Parathyroid adenoma (tissue), 2 donors: ENCODE data around the gene DPH3.

Source experiments
- H2AFZ ChIP-seq: fragments of 300-600 bp; sonication (generic); one replicate; pipeline ENCODE4 v1.7.0; 2017; ENCODE audit warnings: antibody characterized with exemption, mild to moderate bottlenecking
- H3K27ac ChIP-seq: fragments of 300-600 bp; sonication (generic); one replicate; pipeline ENCODE4 v1.7.0; 2017
- H3K27me3 ChIP-seq: fragments of 300-600 bp; sonication (generic); one replicate; pipeline ENCODE4 v1.7.0; 2017; ENCODE audit warnings: low read length; ENCODE audit not compliant: control insufficient read depth, insufficient read depth
- H3K36me3 ChIP-seq: fragments of 300-600 bp; sonication (generic); one replicate; pipeline ENCODE4 v1.7.0; 2017; ENCODE audit warnings: low read length; ENCODE audit not compliant: control insufficient read depth, insufficient read depth
- H3K4me1 ChIP-seq: fragments of 300-600 bp; sonication (generic); one replicate; pipeline ENCODE4 v1.7.0; 2017; ENCODE audit warnings: control low read depth
- H3K4me2 ChIP-seq: fragments of 300-600 bp; sonication (generic); one replicate; pipeline ENCODE4 v1.7.0; 2017; ENCODE audit warnings: low read length
- H3K4me3 ChIP-seq: fragments of 300-600 bp; sonication (generic); one replicate; pipeline ENCODE4 v1.7.0; 2017; ENCODE audit warnings: low read depth, low read length
- H3K79me2 ChIP-seq: fragments of 300-600 bp; sonication (generic); one replicate; pipeline ENCODE4 v1.7.0; 2017; ENCODE audit warnings: control low read depth
- H3K9ac ChIP-seq: fragments of 300-600 bp; sonication (generic); one replicate; pipeline ENCODE4 v1.7.0; 2017; ENCODE audit warnings: mild to moderate bottlenecking
- H3K9me3 ChIP-seq: fragments of 300-600 bp; sonication (generic); one replicate; pipeline ENCODE4 v1.7.0; 2017; ENCODE audit warnings: low read length; ENCODE audit not compliant: control insufficient read depth
- TF ChIP-seq, protein P1 (sequence below): fragments of 300-600 bp; sonication (generic); IDR thresholded peaks from one replicate; pipeline ENCODE4 v1.7.0; 2017; ENCODE audit warnings: antibody characterized with exemption, mild to moderate bottlenecking
- donor health status: primary hyperparathyroidism.

DPH3 gene

DNA sequence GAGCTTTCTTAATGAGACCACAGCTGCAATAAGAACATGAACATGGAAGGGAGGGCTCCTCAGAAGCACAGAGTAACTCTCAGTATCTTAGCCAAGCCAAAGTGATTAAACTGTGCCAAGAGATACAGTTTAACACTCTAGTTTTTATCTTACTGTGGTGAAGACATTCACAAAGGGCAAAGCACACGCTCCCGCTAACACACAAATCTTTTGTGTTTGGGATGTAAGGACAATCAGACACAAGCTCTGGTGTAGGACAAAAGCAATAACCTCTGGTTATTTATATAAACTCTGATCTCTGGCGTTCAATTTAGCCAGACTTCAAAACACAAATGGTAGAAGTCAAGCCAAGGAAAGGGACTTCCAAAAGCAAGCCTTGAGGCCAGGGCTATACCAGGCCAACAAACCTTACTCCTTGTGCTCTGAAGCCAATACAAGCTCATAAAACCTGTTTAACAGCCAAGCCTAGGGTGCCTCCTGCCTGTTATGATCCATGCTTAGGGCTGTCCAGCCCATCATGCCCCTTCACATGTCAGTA lies 27.8 kb downstream of the DPH3 start:
- no peak overlapping the region for H3K27ac ChIP-seq
- no peaks in the 10 kb centered on the region for H3K9me3 ChIP-seq
- TF ChIP-seq, protein P1, sequence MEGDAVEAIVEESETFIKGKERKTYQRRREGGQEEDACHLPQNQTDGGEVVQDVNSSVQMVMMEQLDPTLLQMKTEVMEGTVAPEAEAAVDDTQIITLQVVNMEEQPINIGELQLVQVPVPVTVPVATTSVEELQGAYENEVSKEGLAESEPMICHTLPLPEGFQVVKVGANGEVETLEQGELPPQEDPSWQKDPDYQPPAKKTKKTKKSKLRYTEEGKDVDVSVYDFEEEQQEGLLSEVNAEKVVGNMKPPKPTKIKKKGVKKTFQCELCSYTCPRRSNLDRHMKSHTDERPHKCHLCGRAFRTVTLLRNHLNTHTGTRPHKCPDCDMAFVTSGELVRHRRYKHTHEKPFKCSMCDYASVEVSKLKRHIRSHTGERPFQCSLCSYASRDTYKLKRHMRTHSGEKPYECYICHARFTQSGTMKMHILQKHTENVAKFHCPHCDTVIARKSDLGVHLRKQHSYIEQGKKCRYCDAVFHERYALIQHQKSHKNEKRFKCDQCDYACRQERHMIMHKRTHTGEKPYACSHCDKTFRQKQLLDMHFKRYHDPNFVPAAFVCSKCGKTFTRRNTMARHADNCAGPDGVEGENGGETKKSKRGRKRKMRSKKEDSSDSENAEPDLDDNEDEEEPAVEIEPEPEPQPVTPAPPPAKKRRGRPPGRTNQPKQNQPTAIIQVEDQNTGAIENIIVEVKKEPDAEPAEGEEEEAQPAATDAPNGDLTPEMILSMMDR = no peak

DNA sequence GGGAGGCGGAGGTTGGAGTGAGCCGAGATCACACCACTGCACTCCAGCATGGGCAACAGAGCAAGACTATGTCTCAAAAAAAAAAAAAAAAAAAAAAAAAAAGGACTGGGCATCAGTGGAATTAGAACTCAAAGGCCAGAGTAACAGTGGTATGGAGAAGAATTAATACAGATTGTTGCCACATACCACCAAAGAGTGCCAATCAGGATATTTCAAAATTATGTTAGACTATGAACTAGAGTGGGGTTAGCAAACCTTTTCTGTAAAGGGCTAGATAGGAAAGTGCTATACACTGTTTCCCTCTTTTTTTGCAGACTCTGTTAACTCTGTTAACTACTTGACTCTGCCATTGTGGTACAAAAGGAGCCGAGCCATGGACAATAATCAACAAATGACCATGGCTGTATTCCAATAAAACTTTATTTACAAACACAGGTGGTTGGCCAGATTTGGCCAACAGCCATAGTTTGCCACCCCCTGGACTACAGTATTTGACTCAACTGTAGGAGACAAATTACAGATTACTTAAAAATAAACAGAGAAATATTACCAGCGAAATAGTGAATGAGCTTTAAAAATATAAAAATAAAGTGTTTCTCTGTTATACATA lies 28.6 kb downstream of the DPH3 start:
- Histone ChIP-seq H3K9me3 (no peaks in the 10 kb centered on the region), H3K4me2 (no peak overlapping the region), H3K36me3 (no peaks in the 10 kb centered on the region), H3K9ac (no peak overlapping the region), H3K4me1 (no peaks in the 10 kb centered on the region), H3K27me3 (no peaks in the 10 kb centered on the region), H3K79me2 (no peaks in the 10 kb centered on the region), H2AFZ (no peak overlapping the region), H3K27ac (no peak overlapping the region), H3K4me3 (no peak overlapping the region)
- TF ChIP-seq, protein P1 = no peak

More for the DNA sequence above, 27.8 kb downstream of the DPH3 start:
- Histone ChIP-seq H2AFZ (no peak overlapping the region), H3K27me3 (no peaks in the 10 kb centered on the region), H3K9ac (no peak overlapping the region), H3K36me3 (no peaks in the 10 kb centered on the region), H3K4me2 (no peak overlapping the region), H3K79me2 (no peaks in the 10 kb centered on the region), H3K4me3 (no peak overlapping the region), H3K4me1 (no peaks in the 10 kb centered on the region)

DNA sequence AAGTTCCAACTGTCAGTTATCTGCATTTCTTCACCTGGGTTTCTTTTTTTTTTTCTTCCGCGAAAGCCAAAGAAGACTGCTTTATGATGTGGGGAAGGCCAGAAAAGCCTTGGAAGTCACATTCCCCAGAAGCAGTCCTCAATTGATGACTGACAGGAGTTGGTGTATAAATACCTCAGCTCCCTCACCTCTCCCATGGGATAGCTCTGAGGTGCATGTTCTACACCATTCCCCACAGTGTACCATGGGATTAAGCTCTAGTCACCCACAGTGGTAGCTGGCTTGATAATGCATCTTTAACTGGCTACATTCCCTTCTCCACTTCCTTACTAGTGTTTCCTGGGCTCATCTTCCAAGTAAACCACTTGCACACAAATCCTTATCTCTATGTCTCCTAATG lies 30.5 kb downstream of the DPH3 start:
- no peaks in the 10 kb centered on the region for H3K79me2 ChIP-seq
- no peak overlapping the region for H2AFZ ChIP-seq
- no peak overlapping the region for H3K4me2 ChIP-seq
- no peaks in the 10 kb centered on the region for H3K27me3 ChIP-seq
- H3K4me1 ChIP-seq = no peaks in the 10 kb centered on the region
- H3K4me3 ChIP-seq = no peak overlapping the region
- H3K27ac ChIP-seq = no peak overlapping the region
- H3K9ac ChIP-seq = no peak overlapping the region
- H3K9me3 ChIP-seq = no peaks in the 10 kb centered on the region
- no peaks in the 10 kb centered on the region for H3K36me3 ChIP-seq
- TF ChIP-seq, protein P1 = no peak

DNA sequence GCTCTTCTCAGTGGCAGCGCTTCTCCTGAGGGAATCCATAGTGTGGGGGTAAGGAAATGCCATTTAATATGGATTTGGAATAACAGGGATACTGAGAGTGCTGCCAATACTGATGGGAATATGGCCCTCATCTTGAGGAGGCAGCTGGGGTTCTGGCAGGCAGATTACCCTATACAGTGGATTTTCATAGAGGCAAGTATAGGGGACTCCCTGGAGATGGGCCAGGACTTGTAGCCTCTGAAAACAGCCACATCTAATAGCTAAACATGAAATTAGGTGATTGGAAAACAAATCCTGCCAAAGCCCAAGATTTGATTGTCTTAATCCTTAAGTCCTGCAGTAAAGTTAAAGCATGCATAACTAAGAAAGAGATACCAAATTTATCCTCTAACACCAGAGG lies 30.9 kb downstream of the DPH3 start:
- no peaks in the 10 kb centered on the region for H3K9me3 ChIP-seq
- no peaks in the 10 kb centered on the region for H3K27me3 ChIP-seq

More for the DNA sequence above, 30.9 kb downstream of the DPH3 start:
- Histone ChIP-seq H3K79me2 (no peaks in the 10 kb centered on the region), H3K36me3 (no peaks in the 10 kb centered on the region), H3K4me2 (no peak overlapping the region), H3K9ac (no peak overlapping the region), H2AFZ (no peak overlapping the region), H3K27ac (no peak overlapping the region), H3K4me3 (no peak overlapping the region), H3K4me1 (no peaks in the 10 kb centered on the region)
- TF ChIP-seq, protein P1 = no peak
